GM20000 (cell line): ENCODE measurements around the gene SNX25.

Source experiments
- DNase-seq: peaks from one replicate; pipeline ENCODE4 v3.0.0; 2012; ENCODE audit warnings: low spot score
- CTCF ChIP-seq: IDR thresholded peaks from 2 replicates; pipeline ENCODE4 v1.5.1; 2012; ENCODE audit warnings: mild to moderate bottlenecking, control low read depth; ENCODE audit errors: extremely low read depth, missing control alignments

The SNX25 gene

GRCh38 chr4:185395956-185396723, 186.7 kb downstream of the SNX25 start:
- DNase-seq: peak; percentile 98
- no peak for TF ChIP-seq CTCF

GRCh38 chr4:185396724-185397385, 187.5 kb downstream of the SNX25 start, which contains the start of gene ANKRD37:
ANKRD37 (plus strand) TSS chr4:185396841; CDS start chr4:185396924, 83 bp downstream.
- DNase-seq: no peak
- TF ChIP-seq CTCF: no peak

GRCh38 chr4:185398618-185399017, 189.2 kb downstream of the SNX25 start:
- DNase-seq: no peak
- no peak for TF ChIP-seq CTCF

GRCh38 chr4:185399466-185399865, 190.1 kb downstream of the SNX25 start:
- no peak for DNase-seq
- TF ChIP-seq CTCF: no peak

GRCh38 chr4:185404031-185404430, 194.6 kb downstream of the SNX25 start:
- DNase-seq: no peak
- TF ChIP-seq CTCF: no peak

- TF ChIP-seq CTCF: no peak
- no peak for DNase-seq
Observed at GRCh38 chr4:185405296-185405999, 196.1 kb downstream of the SNX25 start.

GRCh38 chr4:185408432-185408831, 199.0 kb downstream of the SNX25 start:
- DNase-seq: no peak
- no peak for TF ChIP-seq CTCF
